ENCODE data around the gene ARF3.

Gene ARF3

DNA sequence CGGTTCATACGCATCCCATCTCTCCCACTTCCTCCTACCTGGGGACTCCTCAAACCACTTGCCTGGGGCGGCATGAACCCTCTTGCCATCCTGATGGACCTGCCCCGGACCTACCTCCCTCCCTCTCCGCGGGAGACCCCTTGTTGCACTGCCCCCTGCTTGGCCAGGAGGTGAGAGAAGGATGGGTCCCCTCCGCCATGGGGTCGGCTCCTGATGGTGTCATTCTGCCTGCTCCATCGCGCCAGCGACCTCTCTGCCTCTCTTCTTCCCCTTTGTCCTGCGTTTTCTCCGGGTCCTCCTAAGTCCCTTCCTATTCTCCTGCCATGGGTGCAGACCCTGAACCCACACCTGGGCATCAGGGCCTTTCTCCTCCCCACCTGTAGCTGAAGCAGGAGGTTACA lies 24.5 kb upstream of the ARF3 start:
- no peak for DNase-seq

DNA sequence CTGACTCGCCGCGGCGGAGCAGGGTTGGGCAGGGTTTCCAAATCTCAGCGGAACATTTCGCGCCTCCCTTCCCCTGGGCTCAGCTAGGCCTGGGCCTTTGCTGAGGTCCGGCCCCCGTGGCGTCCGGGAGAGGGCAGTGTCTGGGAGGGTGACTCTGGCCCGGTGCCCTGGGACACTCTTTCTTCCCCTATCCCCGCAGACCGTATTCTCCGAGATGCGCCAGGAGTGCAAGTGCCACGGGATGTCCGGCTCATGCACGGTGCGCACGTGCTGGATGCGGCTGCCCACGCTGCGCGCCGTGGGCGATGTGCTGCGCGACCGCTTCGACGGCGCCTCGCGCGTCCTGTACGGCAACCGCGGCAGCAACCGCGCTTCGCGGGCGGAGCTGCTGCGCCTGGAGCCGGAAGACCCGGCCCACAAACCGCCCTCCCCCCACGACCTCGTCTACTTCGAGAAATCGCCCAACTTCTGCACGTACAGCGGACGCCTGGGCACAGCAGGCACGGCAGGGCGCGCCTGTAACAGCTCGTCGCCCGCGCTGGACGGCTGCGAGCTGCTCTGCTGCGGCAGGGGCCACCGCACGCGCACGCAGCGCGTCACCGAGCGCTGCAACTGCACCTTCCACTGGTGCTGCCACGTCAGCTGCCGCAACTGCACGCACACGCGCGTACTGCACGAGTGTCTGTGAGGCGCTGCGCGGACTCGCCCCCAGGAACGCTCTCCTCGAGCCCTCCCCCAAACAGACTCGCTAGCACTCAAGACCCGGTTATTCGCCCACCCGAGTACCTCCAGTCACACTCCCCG lies 23.9 kb upstream of the ARF3 start:
- DNase-seq = peak; percentile 41

DNA sequence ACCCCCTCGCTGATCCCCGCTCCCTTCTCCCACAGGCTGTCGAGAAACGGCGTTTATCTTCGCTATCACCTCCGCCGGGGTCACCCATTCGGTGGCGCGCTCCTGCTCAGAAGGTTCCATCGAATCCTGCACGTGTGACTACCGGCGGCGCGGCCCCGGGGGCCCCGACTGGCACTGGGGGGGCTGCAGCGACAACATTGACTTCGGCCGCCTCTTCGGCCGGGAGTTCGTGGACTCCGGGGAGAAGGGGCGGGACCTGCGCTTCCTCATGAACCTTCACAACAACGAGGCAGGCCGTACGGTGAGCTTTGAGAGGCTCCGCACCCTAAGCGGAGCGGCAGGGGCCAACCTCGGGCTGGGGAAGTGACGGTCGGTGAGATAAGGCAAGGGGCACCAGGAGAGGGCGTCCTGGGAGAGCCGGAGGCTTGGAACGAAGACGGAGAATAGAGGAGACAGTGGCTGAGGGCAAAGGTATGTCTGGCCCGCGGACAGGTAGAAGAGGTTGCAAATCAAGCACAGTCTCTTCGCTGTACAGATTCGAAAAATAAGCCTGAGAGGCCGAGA lies 23.2 kb upstream of the ARF3 start:
- DNase-seq = peak; percentile 41

DNA sequence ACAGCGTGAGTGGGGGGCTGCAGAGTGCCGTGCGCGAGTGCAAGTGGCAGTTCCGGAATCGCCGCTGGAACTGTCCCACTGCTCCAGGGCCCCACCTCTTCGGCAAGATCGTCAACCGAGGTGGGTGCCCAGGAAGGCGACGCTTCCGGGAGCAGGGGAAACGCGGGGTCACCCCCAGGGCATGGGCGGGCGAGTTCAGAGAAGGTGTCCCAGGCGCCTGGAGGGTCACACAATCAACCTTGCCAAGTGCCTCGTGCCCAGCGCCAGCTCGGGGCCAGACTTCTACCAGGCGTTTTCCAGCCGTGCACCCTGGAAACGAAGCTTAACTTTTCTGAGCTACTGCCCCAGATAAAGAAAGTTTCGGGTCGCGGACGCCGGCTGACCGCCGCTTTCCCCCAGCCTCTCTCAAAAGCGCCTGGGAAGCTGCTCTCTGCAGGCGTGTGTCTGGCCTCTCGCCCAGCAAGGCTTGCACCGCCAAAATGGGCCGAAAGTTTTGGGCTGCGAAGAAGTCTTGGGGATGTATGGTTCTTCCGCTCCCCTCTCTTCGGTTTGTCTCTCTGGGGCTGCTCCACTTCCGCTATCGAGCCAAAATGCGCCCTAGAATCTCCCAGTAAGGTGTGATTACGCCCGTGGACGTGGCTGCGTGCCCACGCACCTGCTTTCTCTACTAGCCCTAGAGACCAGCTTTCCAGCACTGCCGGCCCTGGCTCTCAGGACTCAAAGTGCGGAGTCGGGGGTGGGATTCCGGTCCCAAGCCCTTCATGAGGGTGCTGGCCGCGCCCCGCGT lies 22.5 kb upstream of the ARF3 start:
- DNase-seq = no peak

DNA sequence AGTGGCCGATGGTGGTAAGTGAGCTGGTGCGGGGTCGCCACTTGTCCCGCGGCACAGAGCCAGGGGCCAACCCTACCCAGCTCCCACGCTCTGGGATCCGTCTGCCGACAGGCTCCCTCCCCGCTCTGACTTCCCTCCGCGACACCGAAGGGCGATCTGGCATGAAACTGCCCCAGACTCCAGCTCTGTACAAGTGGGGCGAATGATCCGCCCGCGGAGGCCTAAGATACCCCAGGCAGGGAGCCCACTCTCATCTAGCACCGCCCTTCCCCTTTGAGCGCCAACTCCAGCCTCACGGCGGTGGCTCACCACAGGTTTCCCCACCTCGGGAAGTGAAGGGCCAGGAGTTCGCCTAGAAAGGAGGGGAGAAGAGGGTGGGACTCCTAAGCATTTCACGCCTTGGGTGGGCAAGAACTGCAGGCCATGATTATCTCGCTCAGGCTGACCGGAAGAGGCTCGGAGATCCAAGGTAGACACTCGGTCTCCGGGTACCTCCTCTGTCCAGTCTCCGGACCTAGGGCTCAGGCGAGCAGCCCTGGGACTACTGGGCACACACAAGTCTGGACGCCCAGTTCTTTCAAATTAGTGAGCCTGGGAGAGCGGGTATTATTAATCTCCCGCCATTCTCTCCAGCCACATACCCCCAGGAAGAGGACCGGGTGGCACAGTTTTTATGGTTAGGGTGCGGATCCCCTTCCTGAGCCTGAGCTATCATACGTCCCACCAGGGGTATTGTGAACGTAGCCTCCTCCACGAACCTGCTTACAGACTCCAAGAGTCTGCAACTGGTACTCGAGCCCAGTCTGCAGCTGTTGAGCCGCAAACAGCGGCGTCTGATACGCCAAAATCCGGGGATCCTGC lies 21.7 kb upstream of the ARF3 start:
- no peak for DNase-seq

DNA sequence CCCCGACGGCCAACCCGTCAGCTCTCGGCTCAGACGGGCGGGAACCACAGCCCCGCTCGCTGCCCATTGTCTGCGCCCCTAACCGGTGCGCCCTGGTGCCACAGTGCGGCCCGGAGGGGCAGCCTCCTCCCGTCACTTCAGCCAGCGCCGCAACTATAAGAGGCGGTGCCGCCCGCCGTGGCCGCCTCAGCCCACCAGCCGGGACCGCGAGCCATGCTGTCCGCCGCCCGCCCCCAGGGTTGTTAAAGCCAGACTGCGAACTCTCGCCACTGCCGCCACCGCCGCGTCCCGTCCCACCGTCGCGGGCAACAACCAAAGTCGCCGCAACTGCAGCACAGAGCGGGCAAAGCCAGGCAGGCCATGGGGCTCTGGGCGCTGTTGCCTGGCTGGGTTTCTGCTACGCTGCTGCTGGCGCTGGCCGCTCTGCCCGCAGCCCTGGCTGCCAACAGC lies 21.0 kb upstream of the ARF3 start, which contains the start of gene WNT1:
TSS of gene WNT1 (plus strand) at position 32 of the 450 bp plus-strand sequence. CDS start at position 361, 329 bp downstream.
- DNase-seq = peak; percentile 24

DNA sequence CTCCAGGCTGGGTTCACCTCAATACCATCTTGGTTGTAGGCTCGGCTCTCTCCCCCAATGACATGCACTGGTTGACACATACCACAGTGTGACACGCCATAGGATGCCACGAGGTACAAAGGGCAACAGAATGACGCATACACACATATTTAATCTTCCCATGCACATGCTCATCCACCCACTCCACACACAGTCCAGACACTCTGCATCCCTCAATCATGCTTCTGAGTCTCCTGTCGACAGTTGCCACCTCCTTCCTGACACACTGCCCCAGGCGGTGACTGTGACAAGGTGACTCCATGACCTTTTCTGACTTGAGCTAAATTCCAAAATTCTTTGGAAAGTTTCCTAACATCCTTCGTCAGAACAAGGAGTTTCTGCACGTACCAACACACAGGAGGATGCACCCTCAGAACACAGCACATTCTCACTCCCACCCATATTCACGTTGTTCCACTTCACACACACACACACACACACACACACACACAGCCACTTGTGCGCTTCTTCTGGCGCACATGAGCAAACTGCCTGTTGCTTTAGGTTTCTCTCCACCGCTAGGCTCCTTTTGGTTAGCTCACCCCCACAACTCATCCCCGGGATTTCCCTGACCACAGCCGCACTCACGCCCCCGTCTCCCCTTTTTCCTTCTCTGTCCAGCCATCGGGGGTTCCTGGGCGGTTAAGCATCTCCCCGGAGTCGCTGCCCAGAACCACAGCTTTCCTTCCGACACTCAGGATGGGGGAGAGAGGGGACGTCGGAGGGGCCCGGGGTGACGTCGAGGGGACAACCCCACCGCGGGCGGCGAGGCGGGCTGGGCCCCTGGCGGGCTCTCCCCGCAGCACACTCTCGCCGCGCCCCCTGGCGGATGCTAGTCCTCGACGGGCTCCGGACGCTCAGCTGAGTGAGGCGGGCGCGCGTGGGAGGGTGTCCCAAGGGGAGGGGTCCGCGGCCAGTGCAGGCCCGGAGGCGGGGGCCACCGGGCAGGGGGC lies 20.3 kb upstream of the ARF3 start:
- DNase-seq = peak; percentile 29

DNA sequence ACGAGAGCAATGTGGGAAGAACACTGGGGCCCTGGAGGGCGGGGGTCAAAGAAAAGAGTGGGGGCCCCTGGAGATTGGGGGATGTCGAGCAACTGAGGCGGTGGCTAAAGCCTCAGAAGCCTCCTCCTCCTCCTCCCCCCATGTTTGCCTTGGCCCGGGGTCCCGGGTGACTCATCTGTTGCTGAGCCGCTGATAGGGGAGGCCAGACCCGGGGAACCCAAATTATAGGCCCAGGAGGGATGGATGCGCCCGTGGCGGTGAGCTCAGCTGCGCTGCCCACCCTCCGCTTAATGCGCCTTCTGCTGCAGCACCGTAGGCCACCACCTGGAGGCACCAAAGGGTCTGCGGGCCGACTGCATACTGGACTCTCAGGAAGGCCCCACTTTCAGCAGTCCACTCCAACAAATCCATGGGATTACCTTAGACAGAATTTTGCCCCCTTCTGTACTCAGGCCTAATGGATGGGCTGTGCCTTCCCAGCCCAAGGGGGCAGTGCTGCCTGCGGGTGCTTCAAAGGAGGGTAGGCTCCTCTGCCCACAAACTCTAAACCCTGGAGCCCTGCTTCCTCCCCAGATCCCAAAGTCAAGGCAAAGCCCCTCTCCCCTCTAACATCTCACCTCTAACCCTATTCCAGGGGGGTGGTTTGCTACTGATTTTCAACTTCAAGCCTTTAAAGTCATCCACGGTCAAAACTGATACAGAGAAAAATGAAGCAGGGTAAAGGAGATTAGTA lies 16.8 kb upstream of the ARF3 start:
- DNase-seq = peak; percentile 33

DNA sequence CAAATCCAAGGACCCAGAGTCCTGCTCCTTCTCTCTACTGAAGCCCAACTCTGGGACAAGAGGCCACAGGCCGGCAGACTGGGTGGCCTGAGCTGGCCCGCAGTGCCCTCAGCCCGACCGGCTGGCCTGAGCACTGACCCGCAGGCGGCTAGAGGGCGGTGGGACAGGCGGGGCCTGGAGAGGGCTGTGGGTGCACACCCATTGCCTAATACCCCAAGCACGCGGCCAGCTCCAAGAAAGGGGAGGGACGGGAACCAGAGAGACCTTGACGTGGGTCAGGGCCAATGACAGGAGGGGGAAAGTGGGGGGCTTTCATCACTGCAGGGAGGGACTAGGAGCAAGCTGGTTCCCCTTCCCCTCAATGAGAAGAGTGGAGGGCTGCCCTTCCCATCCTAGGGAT lies 16.2 kb upstream of the ARF3 start:
- DNase-seq = no peak

DNA sequence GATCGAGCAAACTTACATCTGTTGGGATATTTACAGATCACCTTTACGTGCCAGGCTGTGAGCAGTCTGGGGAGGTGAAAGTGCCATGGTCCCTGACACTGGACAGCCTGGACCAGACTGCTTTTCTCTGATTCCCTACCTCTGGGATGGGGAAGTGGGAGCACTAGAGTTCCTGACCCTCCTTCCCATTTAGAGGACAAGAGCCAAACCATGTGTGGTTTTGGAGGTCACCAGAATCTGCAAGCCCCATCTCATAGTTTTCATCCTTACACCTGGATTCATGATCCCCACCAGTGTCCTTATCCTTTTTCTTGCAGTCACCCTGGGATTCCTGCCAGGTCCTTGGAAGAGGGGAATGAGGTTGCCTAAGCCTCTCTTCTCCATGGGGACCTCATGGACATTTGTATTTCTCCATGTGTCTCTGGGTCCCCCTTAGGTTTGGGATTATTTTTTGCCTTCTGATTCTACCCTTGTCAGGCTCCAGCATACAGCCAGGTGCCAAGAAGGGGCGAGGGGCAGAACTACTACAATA lies 15.7 kb upstream of the ARF3 start:
- no peak for DNase-seq

DNA sequence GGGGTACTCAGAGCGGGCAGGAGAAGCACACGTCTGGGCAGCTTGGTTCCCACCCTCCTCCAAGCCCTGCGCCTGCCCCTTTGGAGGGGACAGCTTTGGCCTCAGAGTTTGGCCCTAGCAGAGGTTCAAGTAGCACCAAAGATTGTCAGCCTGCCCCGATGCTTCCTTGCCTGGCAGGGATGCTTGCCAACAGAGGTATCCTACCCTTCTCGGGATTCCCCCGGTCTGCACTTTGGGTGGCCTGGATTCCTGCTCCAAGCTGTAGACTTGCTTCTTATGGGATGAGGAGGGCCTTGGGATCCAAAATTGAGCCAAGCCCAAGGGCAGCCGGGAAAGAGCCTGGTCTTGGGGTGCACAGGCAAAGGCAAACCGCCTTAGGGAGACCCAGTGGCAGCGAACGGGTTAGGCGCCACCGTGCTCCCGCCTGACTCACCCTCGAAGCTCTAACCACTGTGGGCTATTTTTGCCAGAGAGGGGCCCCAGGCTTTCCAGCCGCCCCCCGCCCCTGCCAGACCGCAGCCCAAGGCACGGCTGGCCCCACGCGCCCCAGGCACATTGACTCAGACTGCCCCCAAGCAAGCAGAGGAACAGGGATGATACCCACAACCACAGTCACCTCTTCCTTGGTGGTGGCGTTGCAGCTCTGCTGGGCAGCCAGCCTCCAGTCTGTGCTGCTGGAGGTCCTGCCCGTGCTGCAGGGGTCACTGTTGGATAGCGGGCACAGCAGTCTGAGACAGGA lies 15.1 kb upstream of the ARF3 start:
- DNase-seq = no peak

DNA sequence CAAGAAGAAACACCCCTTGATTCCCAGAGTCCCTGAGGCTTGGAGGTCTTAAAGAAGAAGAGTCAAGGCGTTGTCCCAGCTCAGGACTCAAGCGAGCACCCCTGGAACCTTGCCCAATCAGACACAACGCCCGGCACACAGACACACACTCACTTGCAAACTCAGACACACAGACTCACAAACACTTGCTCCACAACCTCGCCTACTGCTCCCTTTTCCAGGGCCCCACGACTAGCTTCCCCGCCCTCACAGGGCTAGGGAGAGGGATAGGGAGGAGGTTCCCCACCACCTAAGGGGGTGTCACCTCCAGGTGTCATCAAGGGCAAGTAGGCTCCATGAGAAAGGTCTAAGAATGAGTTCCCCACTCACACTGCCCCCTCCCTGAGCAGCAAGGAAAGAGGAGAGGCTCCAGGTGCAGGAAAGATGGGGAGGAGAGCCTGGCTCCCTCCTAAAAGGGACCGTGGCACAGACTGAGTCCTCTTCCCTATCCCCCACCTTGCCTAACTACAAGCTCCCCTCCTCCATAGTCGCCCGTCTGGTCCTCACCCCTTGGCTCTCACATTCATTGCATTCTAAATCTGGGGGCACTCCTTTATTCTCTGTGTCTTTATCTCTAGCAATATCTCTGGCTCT lies 13.5 kb upstream of the ARF3 start:
- DNase-seq = no peak

DNA sequence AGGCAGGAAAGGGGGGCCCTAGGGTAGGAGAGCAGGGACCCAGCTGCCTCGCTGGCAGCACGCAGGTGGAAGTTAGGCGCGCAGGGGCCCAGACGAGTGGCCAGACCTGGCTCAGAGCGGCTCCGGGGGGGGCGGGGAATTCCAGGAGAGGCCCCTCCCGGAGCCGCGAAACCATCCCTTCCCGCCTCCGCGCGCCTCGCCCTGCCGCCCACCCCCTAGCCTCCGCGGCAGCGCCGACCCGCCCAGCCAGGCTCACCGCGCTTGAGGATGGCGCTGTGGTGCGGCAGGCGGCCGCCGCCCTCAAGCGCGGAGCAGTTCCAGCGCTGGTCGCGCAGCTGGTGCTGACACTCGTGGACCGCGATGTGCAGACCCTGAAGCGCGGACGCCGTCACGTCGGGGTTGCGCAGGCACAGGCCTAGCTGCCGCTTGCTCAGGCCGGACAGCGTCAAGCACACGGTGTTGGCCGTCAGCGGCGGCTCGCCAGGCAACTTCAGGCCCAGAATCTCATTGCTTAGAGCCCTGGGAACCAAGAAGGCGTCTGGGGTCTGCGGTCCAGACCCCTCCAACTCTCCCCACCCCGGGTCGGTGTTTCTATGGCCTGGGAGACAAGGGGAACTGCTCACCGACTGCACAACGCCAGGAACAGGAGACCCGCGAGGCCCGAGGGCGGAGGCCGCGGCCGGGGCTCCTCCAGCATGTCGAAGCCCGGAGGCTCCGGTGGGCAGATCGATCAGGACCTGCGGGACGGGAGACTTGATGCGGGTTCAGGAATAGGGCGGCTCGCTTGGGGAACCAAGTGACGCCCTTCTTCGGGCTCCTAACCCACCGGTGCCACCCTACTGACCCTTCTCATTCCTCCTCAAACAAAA lies 12.8 kb upstream of the ARF3 start:
- DNase-seq = peak; percentile 53

DNA sequence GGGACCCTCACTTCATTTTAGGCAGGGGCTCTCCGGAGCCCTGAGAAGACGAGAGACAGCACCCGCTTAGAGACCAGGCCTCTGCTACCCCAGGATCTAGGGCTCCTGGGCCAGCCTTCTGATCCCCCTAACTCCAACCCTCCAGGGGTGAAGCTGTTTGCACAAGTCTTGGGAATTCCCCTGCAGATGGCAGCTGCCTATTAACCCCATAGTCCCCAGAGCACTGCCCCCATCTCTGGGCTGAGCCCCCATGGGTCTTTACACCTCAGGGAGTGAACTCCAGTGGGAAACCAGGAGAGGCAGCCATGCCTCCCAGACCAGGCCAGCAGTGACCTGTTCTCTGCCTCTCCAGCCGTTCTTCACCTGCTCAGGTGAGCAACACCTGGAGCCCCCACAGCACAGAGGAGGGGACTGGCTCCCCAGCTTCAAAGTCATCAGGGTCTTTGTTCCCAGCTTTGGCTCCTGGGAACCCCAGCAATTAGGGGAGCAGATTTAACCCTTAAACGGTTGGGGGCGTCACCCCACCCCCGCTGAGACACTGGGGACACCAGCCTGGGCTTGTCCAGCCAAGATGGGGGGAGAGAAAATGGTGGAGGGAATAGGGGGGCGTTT lies 12.0 kb upstream of the ARF3 start:
- no peak for DNase-seq

DNA sequence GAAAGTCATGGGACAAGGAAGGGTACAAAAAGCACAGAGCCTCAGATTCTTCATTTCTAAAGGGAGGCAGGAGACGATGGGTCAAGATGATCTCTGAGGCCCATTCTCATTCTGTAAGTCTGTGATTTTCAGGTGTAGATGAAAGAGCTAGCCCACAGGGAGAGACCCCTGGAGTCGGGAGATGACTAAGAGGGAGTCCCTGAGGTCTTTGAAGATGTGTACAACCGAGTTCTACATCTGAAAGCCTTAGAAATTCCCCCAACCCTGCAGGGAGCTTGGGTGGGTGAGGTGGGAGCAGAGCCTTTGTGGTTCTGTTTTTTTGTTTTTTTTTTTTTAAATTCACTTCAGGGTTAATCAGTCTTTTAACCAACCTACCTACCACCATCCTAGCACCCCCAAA lies 11.2 kb upstream of the ARF3 start:
- no peak for DNase-seq

DNA sequence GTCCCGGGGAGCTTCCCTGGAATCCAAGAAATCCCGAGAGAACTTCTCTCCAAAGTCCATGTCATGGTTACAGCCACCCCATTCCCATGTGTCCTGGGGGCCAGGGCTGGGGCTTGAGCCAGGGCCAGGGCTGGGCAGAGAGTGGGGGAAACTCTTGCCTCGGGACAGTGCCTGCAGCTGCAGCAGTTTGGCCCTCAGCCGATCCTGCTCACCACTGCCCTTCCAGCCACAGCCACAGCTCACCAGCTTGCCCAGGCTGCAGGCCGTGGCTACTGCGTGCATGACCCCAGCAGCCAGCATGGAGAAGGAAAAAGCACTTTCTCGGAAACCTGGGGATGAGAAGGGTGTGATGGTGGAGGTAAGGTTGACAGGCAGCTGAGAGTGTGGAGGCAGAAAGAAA lies 10.7 kb upstream of the ARF3 start:
- DNase-seq = no peak

DNA sequence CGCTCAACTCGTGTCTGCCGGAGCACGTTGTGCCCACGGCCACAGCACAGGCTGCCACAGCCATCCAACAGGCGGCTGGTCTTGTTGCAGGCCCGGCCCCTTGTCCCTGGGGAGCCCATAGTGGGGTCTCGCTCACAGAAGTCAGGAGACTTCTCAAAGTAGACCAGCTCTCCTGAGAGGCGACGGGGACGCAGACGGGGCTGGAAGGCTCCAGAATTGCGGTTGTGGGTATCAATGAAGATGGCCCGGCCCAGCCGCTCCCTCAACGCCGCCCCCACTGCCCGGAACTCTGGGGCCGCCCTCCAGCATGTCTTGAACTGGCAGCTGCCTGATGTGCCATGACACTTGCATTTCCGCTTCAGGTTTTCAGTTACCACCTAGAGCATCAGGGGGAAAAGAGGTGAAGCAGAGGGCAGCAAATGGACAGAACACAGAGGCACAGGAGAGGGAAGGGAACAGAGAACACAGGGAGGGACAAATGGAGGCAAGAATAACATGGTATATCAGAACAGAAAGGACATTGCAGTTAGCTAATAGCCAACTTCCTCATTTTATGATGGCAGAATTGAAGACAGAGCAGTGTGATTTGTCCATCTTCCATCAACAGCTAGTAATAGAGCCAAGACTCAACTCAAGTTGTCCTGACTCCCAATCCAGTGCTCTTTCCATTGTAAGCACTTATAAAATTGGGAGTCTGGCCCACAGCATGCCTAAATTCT lies 9.0 kb upstream of the ARF3 start:
- no peak for DNase-seq

Data from NCI-H146 (cell line).